A673 (cell line): ENCODE data around the gene MTHFD2L. TPM values are rescaled to one million over a fixed set of nuclear protein-coding genes. Genes with fewer than 3 reads are reported as not detected.

Experiments
- BruUV-seq: library from RNA; stranded (reverse); fragments of 400-500 nt; replicated peaks from 2 replicates; lab custom pipeline; 2021; lab: Mats Ljungman, UMichigan
- CTCF ChIA-PET: fragments of 300-600 bp; sonication (Branson Sonifier 250); formaldehyde crosslinking; loops from one replicate; lab custom pipeline; 2022; ENCODE audit warnings: antibody characterized with exemption; lab: Charles Lee
- POLR2A ChIA-PET: fragments of 300-600 bp; sonication (Branson Sonifier 250); formaldehyde crosslinking; loops from one replicate; lab custom pipeline; 2022; ENCODE audit warnings: antibody characterized with exemption; ENCODE audit not compliant: low non-redundant PET; lab: Charles Lee
- DNase-seq: peaks from one replicate; pipeline ENCODE4 v3.0.0-alpha.2; 2015; ENCODE audit warnings: low spot score
- H3K27ac ChIP-seq: fragments of 200-600 bp; sonication (generic); 2 replicates; pipeline ENCODE4 v1.5.1; 2016; ENCODE audit warnings: mixed run types, low read depth, mild to moderate bottlenecking, mixed read lengths, antibody characterized with exemption, low read length; ENCODE audit not compliant: poor library complexity, severe bottlenecking
- H3K27me3 ChIP-seq: fragments of 200-600 bp; sonication (generic); replicated peaks from 2 replicates; pipeline ENCODE4 v1.6.1; 2017; ENCODE audit warnings: mixed run types, low read depth, mild to moderate bottlenecking, mixed read lengths, antibody characterized with exemption, low read length; ENCODE audit not compliant: insufficient read depth, poor library complexity
- H3K36me3 ChIP-seq: fragments of 200-600 bp; sonication (generic); 2 replicates; pipeline ENCODE4 v1.6.1; 2016; ENCODE audit warnings: mixed run types, mild to moderate bottlenecking, mixed read lengths, antibody characterized with exemption, low read length; ENCODE audit not compliant: insufficient read depth, poor library complexity, severe bottlenecking
- H3K4me1 ChIP-seq: fragments of 200-600 bp; sonication (generic); 2 replicates; pipeline ENCODE4 v1.6.1; 2017; ENCODE audit warnings: mixed run types, mild to moderate bottlenecking, mixed read lengths, antibody characterized with exemption, low read length; ENCODE audit not compliant: insufficient read depth, poor library complexity, severe bottlenecking
- H3K4me3 ChIP-seq: fragments of 200-600 bp; sonication (generic); 2 replicates; pipeline ENCODE4 v1.5.1; 2016; ENCODE audit warnings: low read depth, mixed run types, mild to moderate bottlenecking, mixed read lengths, low read length; ENCODE audit not compliant: poor library complexity, severe bottlenecking
- H3K9me3 ChIP-seq: fragments of 200-600 bp; sonication (generic); 2 replicates; pipeline ENCODE4 v1.6.1; 2016; ENCODE audit warnings: mixed run types, low read depth, mild to moderate bottlenecking, mixed read lengths, antibody characterized with exemption, low read length; ENCODE audit not compliant: poor library complexity, severe bottlenecking
- CTCF ChIP-seq: fragments of 300-800, 200-600 bp; sonication (generic); conservative IDR thresholded peaks from 2 replicates; pipeline ENCODE4 v1.5.1; 2017; ENCODE audit warnings: low read depth, mild to moderate bottlenecking, antibody characterized with exemption, low read length, moderate library complexity, mixed read lengths
- EZH2 ChIP-seq: fragments of 200-600 bp; sonication (generic); IDR thresholded peaks from 2 replicates; pipeline ENCODE4 v1.6.1; 2017; ENCODE audit warnings: borderline replicate concordance, low read depth, mild to moderate bottlenecking, mixed read lengths, antibody characterized with exemption, low read length; ENCODE audit not compliant: poor library complexity, severe bottlenecking
- intact Hi-C: fragments of 100-400 bp; cut with micrococcal nuclease; formaldehyde crosslinking; loops from one replicate; pipeline ENCODE4 v1.10.0; 2022; ENCODE audit not compliant: unreplicated experiment
- total RNA-seq: library from RNA; stranded (reverse); gene quantifications from 2 replicates; pipeline ENCODE4 v1.2.3, GENCODE V29; 2021

MTHFD2L gene
- total RNA-seq, 1 experiment from 2014 or later, result 11.4 TPM

- Histone ChIP-seq H3K36me3 (no peaks in the 10 kb centered on the region), H3K4me3 (no peak overlapping the region), H3K9me3 (no peaks in the 10 kb centered on the region), H3K4me1 (peaks cover 19% of the 10 kb centered on the region), H3K27me3 (no peaks in the 10 kb centered on the region), H3K27ac (no peak overlapping the region)
- TF ChIP-seq EZH2, result no peak
- peak; percentile 57 for TF ChIP-seq CTCF
- DNase-seq, result peak; percentile 58
- intact Hi-C loops, result loop anchor here (1.0 to 10.0 kb wide), 3 partner anchors 84 to 647 kb away; no protein-coding TSS in a partner anchor
- BruUV-seq, result no TSS peak
- CTCF ChIA-PET, result interaction anchor here (0.7 kb wide), 1 partner anchor 122 kb away, joined by 3 read pairs; no protein-coding TSS in a partner anchor
- POLR2A ChIA-PET, result no interaction called here
Measured at GRCh38 chr4:74311696-74312313, 153.9 kb downstream of the MTHFD2L start.

GRCh38 chr4:74314329-74314728 is 156.4 kb downstream of the MTHFD2L start:
- no peak for TF ChIP-seq EZH2
- H3K9me3 ChIP-seq, result no peaks in the 10 kb centered on the region
- peaks cover 3% of the 10 kb centered on the region for H3K4me1 ChIP-seq
- BruUV-seq, result no TSS peak
- DNase-seq, result no peak
- CTCF ChIA-PET, result no interaction called here
- POLR2A ChIA-PET, result no interaction called here
- intact Hi-C loops, result loop anchor here (10.0 kb wide), 1 partner anchor 650 kb away; no protein-coding TSS in a partner anchor
- H3K27ac ChIP-seq, result no peak overlapping the region
- H3K27me3 ChIP-seq, result no peaks in the 10 kb centered on the region
- no peaks in the 10 kb centered on the region for H3K36me3 ChIP-seq
- no peak overlapping the region for H3K4me3 ChIP-seq

GRCh38 chr4:74314944-74315343 is 157.0 kb downstream of the MTHFD2L start:
- DNase-seq, result no peak
- TF ChIP-seq CTCF, result no peak
- no peak for TF ChIP-seq EZH2
- Histone ChIP-seq H3K27ac (no peak overlapping the region), H3K27me3 (no peaks in the 10 kb centered on the region), H3K4me3 (no peak overlapping the region), H3K36me3 (no peaks in the 10 kb centered on the region), H3K4me1 (no peaks in the 10 kb centered on the region), H3K9me3 (no peaks in the 10 kb centered on the region)
- POLR2A ChIA-PET, result no interaction called here
- BruUV-seq, result no TSS peak
- CTCF ChIA-PET, result no interaction called here
- intact Hi-C loops, result loop anchor here (10.0 kb wide), 1 partner anchor 650 kb away; no protein-coding TSS in a partner anchor
